SW 1271 (cell line): ENCODE results near the gene CCR1.

Experiments
- DNase-seq, 2 experiments: peaks; one replicate each; lab custom pipeline; 2025; lab: John Stamatoyannopoulos, UW

CCR1 gene

DNA sequence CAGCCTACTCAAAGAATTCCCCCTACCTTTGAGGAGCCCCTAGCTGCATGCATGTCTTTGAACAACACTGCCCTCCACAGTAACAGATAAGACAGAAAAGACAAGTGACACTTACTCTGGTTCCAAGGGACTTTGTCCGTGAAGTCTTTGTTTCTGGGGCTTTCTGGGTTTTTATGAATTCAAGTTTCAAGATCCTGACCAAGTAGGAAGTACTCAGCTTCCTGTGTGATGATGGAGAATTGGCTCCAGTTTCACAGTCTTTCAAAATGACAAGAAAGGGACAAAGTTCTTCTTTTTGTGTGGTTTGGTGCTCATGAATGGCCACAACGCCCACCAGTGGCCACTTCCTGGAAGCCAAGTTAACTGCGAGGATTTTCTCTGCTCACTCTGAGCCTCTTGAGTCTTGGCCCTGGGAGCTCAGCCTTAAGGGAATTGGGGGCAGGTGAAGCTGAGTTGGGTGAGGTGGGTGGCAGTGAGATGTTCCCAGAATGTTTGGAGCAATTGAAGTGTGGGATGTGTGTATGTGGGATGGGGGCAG lies at the start of gene CCR1:
Gene CCR1 (minus strand): TSS at position 147 of the 538 bp plus-strand sequence. CDS start 4,000 bp downstream, outside the sequence.
- DNase-seq: peak in 1 of 2 experiments; percentile 11

GRCh38 chr3:46252980-46253379 lies 44.9 kb upstream of the CCR1 start:
- DNase-seq: no peak

DNA sequence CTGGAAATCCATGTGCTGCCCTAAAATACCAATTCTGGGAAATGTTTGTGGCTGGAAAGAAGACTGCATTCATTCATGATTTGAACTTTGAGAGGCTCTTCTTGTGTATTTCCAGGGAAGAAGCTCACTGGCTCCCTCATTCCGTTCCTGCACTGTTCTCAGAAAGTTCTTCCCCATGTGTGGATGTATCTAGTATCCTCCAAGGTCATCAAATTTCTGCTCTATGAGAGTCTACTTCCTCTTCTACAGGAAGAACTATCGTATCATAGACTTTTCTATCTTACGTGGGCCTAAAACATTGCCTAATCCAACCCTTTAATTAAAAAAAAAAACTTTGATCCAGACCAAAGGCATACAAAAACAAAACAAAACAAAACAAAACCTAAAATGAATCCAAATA lies 37.0 kb upstream of the CCR1 start:
- no peak for DNase-seq

DNA sequence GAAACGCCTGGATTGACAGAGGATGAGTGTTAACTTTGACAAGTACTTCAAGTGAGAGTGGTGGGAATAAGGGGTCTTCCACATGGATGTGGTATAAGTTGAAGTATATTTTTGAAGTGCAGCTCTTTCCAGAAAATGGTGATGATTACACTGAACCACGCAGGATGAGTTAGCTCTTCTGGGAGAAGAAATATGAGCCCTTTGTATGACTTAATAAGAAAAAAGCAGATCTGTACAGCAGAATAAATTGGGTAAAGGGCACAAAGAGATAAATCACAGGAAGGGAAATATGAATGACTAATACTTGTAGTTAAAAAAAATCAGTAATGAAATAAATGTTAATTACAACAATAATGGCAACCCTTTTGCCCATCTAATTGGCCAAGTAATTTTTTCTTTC lies 35.4 kb upstream of the CCR1 start:
- DNase-seq: no peak

DNA sequence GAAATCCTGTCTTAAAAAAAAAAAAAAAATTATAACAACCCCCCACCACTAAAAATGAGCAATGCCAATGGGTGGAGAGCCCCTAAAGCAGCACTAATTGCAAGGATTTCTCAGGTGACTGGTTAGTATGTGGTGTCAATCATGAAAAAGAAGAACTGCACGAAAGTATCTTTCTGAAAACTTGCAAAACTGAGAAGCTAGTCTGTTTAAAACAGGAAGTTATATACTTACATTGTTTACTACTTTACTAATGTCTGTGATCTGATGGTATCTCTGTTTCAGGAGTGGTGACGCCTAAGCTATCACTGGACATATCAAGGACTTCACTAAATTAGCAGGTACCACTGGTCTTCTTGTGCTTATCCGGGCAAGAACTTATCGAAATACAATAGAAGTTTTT lies 34.0 kb upstream of the CCR1 start, which contains the start of gene CCR3:
Gene CCR3 (plus strand): TSS at position 341 of the 400 bp plus-strand sequence. CDS start 22,699 bp downstream, outside the sequence.
- DNase-seq: no peak

- no peak for DNase-seq
Measured at GRCh38 chr3:46239952-46240351, 31.8 kb upstream of the CCR1 start.

DNA sequence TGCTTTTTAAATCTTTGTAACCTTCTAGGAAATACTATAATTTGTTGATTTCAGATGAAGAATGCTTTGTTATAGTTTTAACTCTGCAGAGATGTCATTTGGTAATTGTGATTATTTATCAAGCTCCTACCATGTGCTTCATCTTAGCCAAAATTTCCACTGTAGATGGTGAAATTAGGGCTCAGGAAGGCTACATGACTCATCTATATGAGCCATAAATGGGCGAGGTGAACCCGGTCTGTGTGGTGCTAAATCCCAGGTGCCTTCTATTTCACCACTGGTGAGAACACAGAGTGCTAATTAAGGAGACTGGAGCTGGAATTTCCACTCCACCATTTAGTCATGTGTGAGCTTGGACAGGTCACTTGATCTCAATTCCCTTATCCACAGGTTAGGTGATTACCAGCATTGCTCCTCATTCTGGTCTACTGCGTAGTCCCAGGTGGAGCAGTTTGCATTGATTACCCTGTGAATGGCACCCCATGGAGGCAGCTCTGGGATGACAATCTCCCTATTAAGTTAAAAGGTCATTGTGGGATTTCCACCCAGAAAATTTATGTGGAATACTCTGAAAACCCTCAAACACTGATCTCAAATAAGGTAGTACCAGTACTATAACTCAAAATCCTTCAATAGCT lies 31.3 kb upstream of the CCR1 start:
- DNase-seq: no peak

DNA sequence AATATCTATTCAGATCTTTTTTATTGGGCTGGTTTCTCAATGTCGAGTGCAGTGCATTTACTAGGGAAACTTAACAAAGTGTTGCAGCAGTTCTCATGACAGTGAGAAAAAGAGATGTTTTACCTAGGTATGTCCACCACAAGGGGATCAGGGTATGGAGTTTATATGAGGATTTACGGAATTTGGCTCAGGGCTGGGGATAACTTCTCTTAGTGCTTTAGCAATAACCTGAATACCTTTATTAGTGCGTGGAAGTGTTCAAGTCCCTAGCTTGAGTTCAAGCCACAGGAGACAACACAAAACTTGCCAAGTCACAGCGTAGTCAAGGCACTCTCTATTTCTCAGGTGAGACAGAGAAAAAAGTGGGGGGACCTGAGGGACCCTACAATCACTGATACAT lies 30.3 kb upstream of the CCR1 start:
- DNase-seq: no peak

DNA sequence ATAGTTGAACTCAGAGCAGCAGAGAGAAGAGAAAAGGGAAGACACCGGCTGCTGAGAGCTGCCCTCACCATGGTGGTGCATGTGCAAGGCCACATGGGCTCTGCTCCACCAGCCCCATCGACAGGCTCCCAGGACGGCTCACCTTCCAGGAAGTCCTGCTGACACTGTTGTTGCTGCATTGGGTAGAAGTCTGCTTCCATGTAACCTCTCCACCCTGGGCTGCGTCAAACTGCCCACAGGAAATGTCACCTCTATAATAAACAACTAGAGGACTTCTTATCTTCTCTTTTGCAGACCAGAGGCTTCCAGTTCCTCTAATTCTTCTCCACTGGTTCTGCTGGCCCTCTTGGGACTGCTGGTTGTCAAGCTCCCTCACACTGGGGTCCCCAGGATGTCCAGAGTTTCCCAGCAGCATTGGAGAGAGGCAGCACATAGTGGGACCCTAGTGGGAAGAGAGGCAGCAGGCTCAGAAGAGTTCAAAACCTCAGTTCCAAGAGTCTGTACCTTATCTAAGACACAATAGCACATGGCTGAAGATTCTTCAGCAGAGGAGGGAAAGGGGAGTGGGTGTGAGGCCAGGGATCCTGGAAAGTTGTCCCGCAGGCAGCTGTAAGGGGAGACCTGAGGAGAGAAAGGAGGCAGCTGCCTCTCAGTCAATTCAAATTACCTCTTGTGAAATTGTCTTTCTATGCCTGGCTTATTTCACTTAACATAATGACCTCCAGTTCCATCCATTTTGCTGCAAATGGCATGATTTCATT lies 28.4 kb upstream of the CCR1 start:
- no peak for DNase-seq

GRCh38 chr3:46235425-46235824 lies 27.3 kb upstream of the CCR1 start:
- no peak for DNase-seq

- no peak for DNase-seq
Measured at GRCh38 chr3:46233194-46233593, 25.1 kb upstream of the CCR1 start.

DNA sequence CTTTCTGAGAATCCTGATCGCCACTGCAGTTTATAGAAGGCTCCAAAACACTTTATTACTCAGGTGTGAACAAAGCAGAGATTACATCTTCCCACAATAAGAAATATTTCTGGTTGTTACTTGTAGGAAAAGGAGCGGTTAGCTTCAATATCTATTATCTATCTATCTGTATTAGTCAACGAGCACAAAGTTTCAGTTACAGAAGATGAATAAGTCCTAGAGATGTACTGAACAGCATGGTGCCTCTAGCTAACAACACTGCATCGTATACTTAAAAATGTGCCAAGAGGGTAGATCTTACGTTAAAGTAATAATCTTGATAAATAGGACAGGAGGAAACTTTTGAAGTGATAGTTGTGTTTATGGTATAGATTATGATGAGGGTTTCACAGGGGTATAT lies 23.2 kb upstream of the CCR1 start:
- DNase-seq: no peak

DNA sequence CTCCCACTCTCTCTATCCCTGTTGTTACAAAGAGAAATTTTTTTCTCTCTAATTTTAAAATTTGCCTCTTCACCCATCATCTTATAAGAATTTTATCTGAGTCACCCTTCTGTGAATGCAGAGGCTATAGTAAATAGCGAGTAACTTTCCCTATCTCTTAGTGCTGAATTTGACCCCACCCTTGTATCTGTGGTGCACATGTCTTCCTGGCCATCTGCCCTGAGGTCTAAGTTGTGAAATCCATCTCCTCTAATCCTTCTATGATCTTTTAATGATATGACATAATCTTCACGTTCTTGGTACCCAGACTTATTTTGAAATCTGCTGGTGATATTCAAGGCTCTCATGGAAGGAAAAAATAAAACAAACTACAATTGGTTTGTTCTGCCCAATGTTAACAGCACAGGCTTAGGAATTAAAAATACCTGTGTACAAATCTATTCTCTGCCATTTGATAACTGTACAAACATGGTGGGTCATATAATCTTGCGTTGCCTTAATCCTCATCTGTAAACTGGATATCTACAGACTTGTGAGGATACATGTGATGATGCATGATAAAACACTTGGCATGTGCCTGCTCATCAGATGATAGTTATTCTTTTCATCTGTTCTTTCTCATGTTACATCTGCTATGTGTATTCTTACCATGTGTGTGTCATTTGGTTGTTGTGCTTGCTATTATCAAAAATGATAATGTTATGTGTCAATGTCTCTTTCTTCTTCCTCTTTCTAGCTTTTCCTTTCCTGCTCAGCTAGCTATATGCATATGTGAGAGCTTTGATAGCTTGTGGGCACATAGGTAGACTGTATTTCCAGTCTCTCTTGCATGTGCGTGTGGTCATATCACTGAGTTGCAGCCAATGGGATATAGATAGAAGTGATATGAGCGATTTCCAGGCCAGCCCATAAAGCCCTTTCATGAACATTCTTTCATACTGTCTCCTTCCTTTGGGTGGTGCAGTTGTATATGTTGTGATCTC lies 20.4 kb upstream of the CCR1 start:
- DNase-seq: peak in 1 of 2 experiments; percentile 1

DNA sequence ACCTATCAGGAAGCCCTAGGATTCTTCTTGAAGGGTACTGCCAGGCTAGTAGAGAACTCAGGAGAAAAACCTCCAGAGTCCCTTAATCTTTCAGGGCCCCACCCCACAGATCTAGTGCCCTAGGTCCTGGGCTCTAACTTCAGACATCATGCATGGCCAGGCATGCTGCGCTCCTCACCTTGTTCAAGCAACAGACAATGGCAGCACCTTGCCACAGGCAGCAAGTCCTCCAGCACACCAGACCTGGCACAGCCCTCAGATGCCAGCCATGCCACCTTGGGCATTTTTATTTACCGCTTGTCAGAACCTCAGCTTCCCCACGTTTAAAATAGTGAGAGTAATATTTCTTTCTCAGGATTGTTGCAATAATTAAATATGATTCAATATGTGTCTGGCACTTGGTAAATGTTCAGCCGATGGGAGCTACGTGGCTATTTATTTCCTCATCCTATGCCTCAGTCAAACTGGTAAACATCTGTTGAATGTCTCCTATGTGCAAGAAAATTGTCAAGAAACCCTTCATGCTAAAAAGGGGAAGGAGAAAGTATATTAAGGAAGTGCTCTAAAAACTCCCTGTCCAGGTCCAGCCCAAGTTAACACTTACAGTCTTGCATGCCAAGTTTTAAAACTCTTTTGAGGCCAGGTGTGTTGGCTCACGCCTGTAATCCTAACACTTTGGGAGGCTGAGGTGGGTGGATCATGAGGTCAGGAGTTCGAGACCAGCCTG lies 14.5 kb upstream of the CCR1 start:
- DNase-seq: no peak

GRCh38 chr3:46221938-46222337 lies 13.8 kb upstream of the CCR1 start:
- DNase-seq: no peak

DNA sequence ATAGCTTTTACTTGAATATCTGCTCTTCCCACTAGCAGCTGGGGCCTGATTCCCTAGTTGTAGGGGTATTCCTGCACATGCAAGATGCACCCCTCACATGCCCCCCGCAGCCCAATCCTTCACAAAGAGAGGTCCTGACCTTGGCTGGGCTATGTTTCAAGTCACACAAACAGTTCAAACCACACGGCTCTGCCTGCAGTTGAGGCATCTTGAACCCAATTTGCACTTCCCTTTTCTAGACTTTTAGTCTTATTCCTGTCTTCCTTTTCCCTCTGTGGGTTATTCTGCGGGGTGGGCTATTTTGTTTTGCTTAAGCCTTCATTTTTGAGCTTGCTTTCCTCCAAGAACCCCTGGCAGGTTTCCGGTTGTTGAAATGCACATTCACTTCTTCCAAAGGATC lies 13.3 kb upstream of the CCR1 start:
- DNase-seq: no peak

DNA sequence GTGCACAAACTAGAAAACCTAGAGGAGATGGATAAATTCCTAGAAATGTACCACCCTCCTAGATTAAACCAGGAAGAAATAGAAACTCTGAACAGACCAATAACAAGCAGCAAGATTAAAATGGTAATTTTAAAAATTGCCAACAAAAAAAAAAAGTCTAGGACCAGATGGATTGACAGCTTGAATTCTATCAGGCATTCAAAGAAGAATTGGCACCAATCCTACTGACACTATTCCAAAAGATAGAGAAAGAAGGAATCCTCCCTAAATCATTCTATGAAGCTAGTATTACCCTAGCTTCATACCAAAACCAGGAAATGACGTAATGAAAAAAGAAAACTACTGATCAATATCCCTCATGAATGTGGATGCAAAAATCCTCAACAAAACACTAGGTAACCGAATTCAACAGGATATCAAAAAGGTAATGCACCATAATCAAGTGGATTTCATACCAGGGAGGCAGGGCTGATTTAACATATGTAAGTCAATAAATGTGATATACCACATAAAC lies 10.1 kb upstream of the CCR1 start:
- DNase-seq: no peak

DNA sequence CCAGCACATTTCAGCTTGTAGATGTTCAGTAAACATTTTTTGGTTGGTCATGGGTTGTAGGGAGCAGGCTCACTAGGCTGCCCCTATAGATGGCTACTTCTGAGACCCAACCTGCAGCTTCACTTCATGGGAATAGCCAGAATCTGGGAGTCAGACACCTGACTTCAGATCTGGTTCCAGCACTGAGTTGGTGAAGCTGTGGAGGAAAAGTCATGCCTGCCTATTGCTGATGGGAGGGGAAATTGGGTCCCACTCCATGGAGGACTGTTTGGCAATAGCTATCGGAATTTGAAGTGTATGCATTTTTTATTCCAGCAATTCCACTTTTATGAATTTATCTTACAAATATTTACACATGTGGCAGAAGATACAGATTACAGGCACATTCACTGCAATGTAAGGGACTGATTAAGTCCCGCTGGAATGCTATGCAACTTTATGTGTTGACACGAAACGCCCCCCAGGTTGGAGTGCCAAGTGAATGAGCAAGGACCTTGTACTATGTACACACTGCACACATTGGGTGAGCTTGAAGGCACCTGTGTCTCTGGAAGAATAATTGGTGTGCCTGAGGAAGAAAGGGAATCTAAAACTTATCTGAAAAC lies 7.8 kb upstream of the CCR1 start:
- DNase-seq: no peak

GRCh38 chr3:46214751-46215352 lies 6.7 kb upstream of the CCR1 start:
- no peak for DNase-seq

- no peak for DNase-seq
Measured at GRCh38 chr3:46213201-46213600, 5.1 kb upstream of the CCR1 start.
